DOHH2 (cell line): ENCODE results near the gene CD96.

Experiments used
- H3F3A ChIP-seq: fragments of 200-600 bp; sonication (generic), shearing (Covaris generic); 2 replicates; pipeline ENCODE4 v1.6.0; 2016; ENCODE audit warnings: antibody characterized with exemption, mild to moderate bottlenecking; ENCODE audit not compliant: control insufficient read depth, insufficient read depth
- H3K27ac ChIP-seq: fragments of 200-600 bp; sonication (generic); 2 replicates; pipeline ENCODE4 v1.5.1; 2014; ENCODE audit warnings: low read depth, mild to moderate bottlenecking, low read length, moderate library complexity
- H3K27me3 ChIP-seq: fragments of 200-600 bp; sonication (generic); 2 replicates; pipeline ENCODE4 v1.6.1; 2014; ENCODE audit warnings: mild to moderate bottlenecking, low read length, mixed read lengths; ENCODE audit not compliant: control insufficient read depth
- H3K36me3 ChIP-seq: fragments of 200-600 bp; sonication (generic); 2 replicates; pipeline ENCODE4 v1.6.1; 2014; ENCODE audit warnings: mild to moderate bottlenecking, low read length, moderate library complexity, mixed read lengths; ENCODE audit not compliant: control insufficient read depth
- H3K4me1 ChIP-seq: fragments of 200-600 bp; sonication (generic); 2 replicates; pipeline ENCODE4 v1.6.1; 2014; ENCODE audit warnings: mild to moderate bottlenecking, low read length, mixed read lengths; ENCODE audit not compliant: control insufficient read depth
- H3K4me2 ChIP-seq: fragments of 200-600 bp; sonication (generic); 2 replicates; pipeline ENCODE4 v1.6.0; 2014; ENCODE audit warnings: mild to moderate bottlenecking, low read length, moderate library complexity
- H3K4me3 ChIP-seq: fragments of 200-600 bp; sonication (generic); 2 replicates; pipeline ENCODE4 v1.5.1; 2014; ENCODE audit warnings: mild to moderate bottlenecking, low read length, mixed read lengths
- H3K79me2 ChIP-seq: fragments of 200-600 bp; sonication (generic); 2 replicates; pipeline ENCODE4 v1.6.1; 2014; ENCODE audit warnings: mild to moderate bottlenecking, low read length, mixed read lengths; ENCODE audit not compliant: control insufficient read depth
- H3K9me2 ChIP-seq: fragments of 200-600 bp; sonication (generic); replicated peaks from 2 replicates; pipeline ENCODE4 v1.6.1; 2014; ENCODE audit warnings: mild to moderate bottlenecking, low read length, mixed read lengths; ENCODE audit not compliant: control insufficient read depth
- H3K9me3 ChIP-seq: fragments of 200-600 bp; sonication (generic); 2 replicates; pipeline ENCODE4 v1.6.1; 2014; ENCODE audit warnings: antibody characterized with exemption, low read length, mixed read lengths; ENCODE audit not compliant: control insufficient read depth, insufficient read depth
- H4K20me1 ChIP-seq: fragments of 200-600 bp; sonication (generic); 2 replicates; pipeline ENCODE4 v1.6.0; 2014; ENCODE audit warnings: low read depth, mild to moderate bottlenecking, antibody characterized with exemption, low read length, moderate library complexity; ENCODE audit not compliant: control insufficient read depth, insufficient read depth
- CTCF ChIP-seq: fragments of 200-600 bp; sonication (generic); IDR thresholded peaks from one replicate; pipeline ENCODE4 v1.5.1; 2014; ENCODE audit warnings: antibody characterized with exemption, mild to moderate bottlenecking, low read depth, low read length; ENCODE audit not compliant: poor library complexity, severe bottlenecking
- EZH2phosphoT487 ChIP-seq: fragments of 200-600 bp; sonication (generic); IDR thresholded peaks from 2 replicates; pipeline ENCODE4 v1.6.1; 2017; ENCODE audit warnings: borderline replicate concordance, mild to moderate bottlenecking, antibody characterized with exemption, low read length, moderate library complexity, mixed read lengths

Gene CD96

GRCh38 chr3:111684640-111685039 is 142.6 kb downstream of the CD96 start:
- Histone ChIP-seq H3K27ac (no peak overlapping the region), H3K4me3 (no peak overlapping the region), H3K27me3 (no peaks in the 10 kb centered on the region), H3F3A (no peaks in the 10 kb centered on the region), H3K4me2 (no peak overlapping the region), H4K20me1 (no peaks in the 10 kb centered on the region), H3K36me3 (no peaks in the 10 kb centered on the region), H3K9me3 (no peaks in the 10 kb centered on the region), H3K9me2 (no peaks in the 10 kb centered on the region), H3K79me2 (no peaks in the 10 kb centered on the region), H3K4me1 (peaks cover 8% of the 10 kb centered on the region; the same call in 1 of the 2 replicates)
- TF ChIP-seq EZH2phosphoT487 (no peak), CTCF (no peak)

DNA sequence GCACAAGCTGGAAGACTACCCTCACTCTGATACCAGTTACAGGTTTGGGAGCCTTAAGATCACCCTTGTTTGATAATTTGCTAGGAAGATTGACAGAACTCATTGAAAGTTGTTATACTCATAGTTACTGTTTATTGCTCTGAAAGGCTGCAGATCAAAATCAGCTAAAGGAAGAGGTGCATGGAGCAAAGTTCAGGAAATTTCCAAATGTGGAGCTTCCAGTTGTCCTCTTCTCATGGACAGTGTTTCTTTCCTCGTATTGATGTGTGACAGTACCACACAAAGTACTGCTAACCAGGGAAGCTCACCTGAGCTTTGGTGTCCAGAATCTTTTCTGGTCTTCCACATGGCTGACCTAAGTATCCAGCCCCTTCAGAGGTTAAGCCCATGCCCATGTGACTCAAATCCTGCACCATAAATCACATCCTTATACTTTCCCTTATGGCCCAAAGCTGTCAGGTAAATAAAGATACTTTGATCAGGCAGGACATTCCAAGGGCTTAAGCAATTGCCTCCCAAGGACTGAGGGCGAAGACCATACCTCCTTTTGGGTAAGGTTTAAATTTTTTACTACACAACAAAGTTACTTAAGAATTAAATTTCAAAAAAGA is 146.3 kb downstream of the CD96 start:
- Histone ChIP-seq H3K4me3 (no peak overlapping the region), H3F3A (no peaks in the 10 kb centered on the region), H3K4me2 (no peak overlapping the region), H3K9me2 (no peaks in the 10 kb centered on the region), H3K9me3 (no peaks in the 10 kb centered on the region), H3K36me3 (no peaks in the 10 kb centered on the region), H4K20me1 (no peaks in the 10 kb centered on the region), H3K79me2 (no peaks in the 10 kb centered on the region), H3K27me3 (no peaks in the 10 kb centered on the region), H3K4me1 (no peaks in the 10 kb centered on the region), H3K27ac (no peak overlapping the region)
- TF ChIP-seq EZH2phosphoT487 (no peak), CTCF (no peak)

- no peaks in the 10 kb centered on the region for H3K36me3 ChIP-seq
- no peaks in the 10 kb centered on the region for H3F3A ChIP-seq
- H3K9me2 ChIP-seq: no peaks in the 10 kb centered on the region
- no peak overlapping the region for H3K4me3 ChIP-seq
- H3K4me2 ChIP-seq: no peak overlapping the region
- TF ChIP-seq CTCF: no peak
- no peak for TF ChIP-seq EZH2phosphoT487
- H3K27me3 ChIP-seq: no peaks in the 10 kb centered on the region
- no peaks in the 10 kb centered on the region for H3K4me1 ChIP-seq
- H3K27ac ChIP-seq: no peak overlapping the region
- no peaks in the 10 kb centered on the region for H3K9me3 ChIP-seq
- H3K79me2 ChIP-seq: no peaks in the 10 kb centered on the region
- no peaks in the 10 kb centered on the region for H4K20me1 ChIP-seq
Measured at GRCh38 chr3:111690242-111690641, 148.2 kb downstream of the CD96 start.
